HL-60/S4 treated with retinoic acid at 250 ng/mL for 4 days and 3 days (cell line): ENCODE data around the gene SGIP1.
"Not testable (repeated sequence)": the region's sequence is repeated elsewhere in the genome, so short reads cannot be mapped to it uniquely, and the experiment has no call there.

ENCODE experiments used
- in situ Hi-C: fragments of 300-500 bp; cut with MboI; formaldehyde crosslinking; loops from 2 replicates; pipeline ENCODE4 v1.7.0; 2022; ENCODE audit warnings: low sequenced_read_pairs

The SGIP1 gene

DNA sequence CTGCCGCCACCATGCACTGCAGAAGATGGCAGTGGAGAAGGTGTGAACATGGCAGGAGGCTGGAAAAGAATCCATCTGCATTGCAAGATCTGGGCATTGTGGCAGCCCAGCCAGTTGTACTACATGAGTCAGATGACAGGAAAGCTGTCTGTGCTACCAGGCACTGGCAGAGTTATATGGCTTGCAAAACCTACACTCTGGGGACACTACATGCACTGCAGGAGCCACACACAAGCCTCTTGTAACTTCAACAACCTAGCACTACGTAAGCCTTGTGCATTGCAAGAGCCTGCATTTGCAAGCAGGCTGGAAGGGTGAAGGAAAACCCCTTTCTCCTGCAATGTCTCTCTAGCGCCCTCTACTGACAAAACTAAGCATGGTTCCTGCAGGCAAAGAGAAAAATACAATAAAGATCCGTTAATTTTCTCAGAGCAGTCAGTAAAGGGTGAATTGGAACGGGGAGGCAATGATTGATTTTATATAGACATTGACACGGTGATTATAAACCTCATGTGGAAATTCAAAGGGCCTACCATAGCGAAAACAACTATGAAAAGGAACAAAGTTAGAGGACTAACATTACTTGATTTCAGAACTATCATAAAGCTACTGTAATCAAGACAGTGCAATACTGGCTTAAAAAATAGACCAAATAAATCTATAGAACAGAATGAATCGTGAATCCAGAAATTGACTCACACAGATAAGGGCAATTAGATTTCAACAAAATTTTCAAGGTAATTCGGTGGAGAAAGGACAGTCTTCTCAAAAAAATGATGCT, 192.1 kb downstream of the SGIP1 start:
- in situ Hi-C loops = no loop called here

DNA sequence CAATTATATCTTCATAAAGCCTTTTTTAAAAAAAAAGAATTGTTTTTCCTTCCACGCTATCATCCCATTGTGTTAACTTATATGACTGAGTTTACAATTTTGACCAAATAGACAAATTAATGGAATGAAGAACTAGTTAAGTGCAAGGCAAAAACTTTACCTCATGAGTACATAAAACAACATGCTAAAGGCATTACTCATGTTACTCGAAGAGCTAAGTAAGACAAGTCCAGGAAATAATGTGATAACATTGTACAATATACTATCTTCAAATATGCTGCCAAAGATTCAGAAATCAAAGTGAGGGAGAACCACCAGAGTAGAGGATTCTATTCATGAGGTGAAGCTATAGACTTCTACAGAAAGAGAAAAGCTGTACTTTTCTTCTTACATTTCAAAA, 194.1 kb downstream of the SGIP1 start:
- in situ Hi-C loops = no loop called here

DNA sequence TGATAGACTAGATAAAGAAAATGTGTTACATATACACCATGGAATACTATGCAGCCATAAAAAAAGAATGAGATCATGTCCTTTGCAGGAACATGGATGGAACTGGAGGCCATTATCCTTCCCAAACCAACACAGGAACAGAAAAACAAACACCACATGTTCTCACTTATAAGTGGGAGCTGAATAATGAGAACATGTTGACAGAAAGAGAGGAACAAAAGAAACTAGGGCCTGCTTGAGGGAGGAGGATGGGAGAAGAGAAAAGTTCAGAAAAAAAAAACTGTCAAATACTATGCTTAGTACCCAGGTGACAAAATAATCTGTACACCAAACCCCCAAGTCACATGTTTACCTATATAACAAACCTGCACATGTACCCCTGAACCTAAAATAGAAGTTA, 194.8 kb downstream of the SGIP1 start:
- in situ Hi-C loops = not testable (repeated sequence)

DNA sequence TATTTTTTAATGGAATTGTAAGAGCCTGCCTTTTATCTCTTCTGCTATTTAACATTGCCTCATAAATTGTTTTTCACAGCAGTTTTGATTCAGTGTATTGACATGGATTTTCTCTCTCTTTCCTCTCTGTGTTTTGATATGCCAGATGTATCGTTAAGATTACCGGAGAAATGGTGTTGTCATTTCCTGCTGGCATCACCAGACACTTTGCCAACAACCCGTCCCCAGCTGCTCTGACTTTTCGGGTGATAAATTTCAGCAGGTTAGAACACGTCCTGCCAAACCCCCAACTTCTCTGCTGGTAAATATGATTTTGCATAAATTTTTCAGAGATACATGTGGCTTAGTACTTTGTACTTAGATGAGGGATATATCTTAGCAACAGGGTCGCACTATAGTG, 195.2 kb downstream of the SGIP1 start:
- in situ Hi-C loops = no loop called here

DNA sequence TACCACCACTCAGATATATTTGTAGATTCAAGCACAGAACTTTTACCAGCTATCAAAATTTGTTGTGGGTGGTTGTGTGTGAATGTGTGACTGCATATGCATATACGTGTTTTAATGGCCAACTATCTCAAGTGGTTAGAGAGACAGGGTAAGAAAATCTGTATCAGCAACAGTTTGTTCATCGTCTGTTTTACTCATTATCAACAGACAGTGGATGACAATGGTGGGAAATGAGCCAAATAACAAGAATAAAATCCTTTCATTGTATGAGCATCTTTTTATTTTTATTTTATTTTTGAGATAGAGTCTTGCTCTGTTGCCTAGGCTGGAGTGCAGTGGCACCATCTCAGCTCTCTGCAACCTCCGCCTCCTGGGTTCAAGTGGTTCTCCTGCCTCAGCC, 195.6 kb downstream of the SGIP1 start:
- in situ Hi-C loops = no loop called here

DNA sequence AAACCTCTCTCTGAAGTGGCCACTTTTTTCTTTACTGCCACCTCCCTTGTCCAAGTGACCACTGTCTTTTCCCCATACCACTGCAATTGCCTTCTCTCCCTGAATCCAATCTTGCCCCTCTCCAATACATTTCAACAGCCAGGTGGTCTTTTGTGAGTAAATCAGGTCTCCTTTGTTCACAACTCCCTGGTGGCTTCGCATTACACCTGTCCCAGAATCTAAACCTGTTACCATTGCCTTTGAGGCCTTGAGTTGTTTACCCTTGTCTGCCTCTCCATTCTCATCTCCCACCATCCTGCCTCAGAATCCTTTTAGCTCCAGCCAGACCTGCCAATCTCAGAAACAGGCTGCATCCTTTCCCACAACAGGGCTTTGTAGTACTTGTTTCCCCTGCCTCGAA, 196.5 kb downstream of the SGIP1 start:
- in situ Hi-C loops = no loop called here

GRCh38 chr1:66731170-66731865, 197.4 kb downstream of the SGIP1 start:
- in situ Hi-C loops = no loop called here

DNA sequence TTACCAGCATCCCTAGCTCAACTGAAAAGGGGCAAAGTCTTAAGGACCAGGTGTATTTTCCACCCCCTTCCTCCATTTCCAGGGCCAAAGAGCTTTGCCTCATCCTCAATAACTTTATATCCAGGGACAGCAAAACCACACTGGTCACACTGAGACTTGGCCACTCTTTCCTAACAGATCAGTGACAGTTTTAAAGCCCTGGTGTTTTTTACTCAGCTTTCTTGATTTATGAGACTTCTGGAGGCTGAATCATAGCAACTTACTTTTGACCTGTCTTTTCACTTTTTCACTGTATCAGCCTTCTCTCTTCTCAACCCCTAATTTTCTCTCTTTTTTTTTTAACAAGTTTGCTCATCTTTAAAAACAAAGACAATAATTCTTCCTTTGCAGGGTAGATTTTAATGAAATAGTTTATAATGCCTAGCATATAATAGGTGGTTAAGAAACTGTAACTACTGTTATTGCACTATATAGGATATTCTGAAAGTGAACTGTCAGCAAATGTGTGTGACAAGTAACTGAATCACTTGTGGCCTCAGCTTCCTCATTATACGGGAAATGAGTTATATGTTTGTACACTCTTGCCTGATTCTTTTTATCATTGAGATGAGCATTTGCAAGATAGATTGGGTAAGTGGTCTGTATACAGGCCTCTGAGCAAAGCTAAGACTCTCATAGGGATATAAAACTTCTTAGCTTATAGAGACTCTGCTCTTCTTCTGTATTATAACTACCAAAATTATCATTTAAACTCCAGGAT, 198.6 kb downstream of the SGIP1 start:
- in situ Hi-C loops = no loop called here

GRCh38 chr1:66733348-66734017, 199.5 kb downstream of the SGIP1 start:
- in situ Hi-C loops = no loop called here

GRCh38 chr1:66734531-66734930, 200.6 kb downstream of the SGIP1 start:
- in situ Hi-C loops = not testable (repeated sequence)

DNA sequence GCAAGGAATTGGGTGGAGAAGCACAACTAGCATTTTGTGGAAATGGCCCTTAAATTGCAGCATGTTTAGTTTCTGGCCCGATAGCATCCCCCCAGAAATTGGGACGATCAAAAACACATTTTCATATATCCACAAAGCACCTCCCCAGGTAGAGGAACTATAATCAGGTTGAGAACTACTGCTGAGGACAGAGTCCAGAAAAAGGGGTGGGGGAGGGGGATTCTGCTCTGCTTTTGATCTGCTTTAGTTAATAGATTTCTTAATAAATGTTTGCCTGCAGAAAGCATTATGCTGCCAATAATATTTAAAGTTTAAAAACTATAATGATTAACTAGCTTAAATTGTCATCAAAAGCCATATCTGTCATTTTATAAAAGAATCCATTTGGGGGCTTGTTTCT, 203.9 kb downstream of the SGIP1 start:
- in situ Hi-C loops = no loop called here

- in situ Hi-C loops = no loop called here
Measured at GRCh38 chr1:66739401-66740157, 205.6 kb downstream of the SGIP1 start.

- in situ Hi-C loops = no loop called here
Measured at GRCh38 chr1:66745451-66745850, 211.5 kb downstream of the SGIP1 start.

DNA sequence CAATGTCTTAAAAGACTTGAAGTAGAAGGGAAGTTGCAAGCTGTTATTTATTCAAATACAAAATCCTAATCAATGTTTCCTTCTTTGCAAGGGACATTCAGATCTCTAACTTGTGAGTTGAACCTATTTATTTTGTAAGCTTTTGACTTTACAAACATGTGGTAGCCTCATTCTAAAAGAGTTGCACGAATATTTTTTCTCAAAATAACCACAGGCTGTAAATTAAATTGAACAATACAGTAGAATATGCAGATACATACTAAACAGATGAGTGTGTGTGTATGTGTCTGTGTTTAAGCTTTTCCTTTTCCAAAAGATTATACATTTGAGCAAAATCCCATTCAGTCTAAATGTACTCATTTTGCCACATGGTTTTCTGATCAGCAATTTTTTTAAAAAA, 213.5 kb downstream of the SGIP1 start:
- in situ Hi-C loops = no loop called here

- in situ Hi-C loops = loop anchor here (25.0 kb wide), 2 partner anchors 387 to 762 kb away; partner anchors contain the start of gene C1orf141
Measured at GRCh38 chr1:66750577-66750976, 216.6 kb downstream of the SGIP1 start.

GRCh38 chr1:66751160-66751559, 217.2 kb downstream of the SGIP1 start:
- in situ Hi-C loops = loop anchor here (25.0 kb wide), 2 partner anchors 386 to 761 kb away; partner anchors contain the start of gene C1orf141

DNA sequence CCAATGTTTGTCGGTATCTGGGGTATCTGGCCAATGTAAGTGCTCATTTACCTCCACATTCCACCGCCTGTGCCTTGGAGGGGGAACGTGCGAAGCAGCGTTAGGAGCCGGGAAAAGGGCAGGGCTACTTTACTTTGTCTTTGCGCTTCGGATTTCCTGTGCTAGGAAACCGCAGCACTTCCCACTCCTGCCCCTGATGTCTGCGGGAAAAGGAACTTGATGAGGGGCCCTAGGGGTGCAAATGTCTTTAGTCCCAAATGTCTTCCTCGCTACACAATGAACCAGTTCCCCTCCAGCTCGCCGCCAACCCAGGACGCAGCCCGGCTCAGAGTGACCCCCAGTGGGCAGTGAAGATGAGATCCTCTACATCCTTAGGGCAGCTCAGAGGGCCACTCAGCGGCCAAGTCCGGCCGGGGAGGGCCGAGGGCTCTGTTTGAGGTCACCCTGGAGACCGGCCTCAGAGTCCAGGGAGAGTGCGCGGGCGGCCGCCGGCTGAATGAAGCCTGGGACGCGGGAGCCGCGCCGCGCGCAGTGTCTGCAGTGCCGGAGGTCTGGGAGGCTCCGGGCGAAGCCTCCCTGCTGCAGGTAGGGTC, 218.1 kb downstream of the SGIP1 start, which contains the start of gene DYNLT5:
Gene DYNLT5, plus strand, starts transcription at position 460 of the 593 bp plus-strand sequence. CDS start 2,200 bp downstream, outside the sequence.
- in situ Hi-C loops = loop anchor here (25.0 kb wide), 2 partner anchors 385 to 760 kb away; partner anchors contain the start of gene C1orf141

DNA sequence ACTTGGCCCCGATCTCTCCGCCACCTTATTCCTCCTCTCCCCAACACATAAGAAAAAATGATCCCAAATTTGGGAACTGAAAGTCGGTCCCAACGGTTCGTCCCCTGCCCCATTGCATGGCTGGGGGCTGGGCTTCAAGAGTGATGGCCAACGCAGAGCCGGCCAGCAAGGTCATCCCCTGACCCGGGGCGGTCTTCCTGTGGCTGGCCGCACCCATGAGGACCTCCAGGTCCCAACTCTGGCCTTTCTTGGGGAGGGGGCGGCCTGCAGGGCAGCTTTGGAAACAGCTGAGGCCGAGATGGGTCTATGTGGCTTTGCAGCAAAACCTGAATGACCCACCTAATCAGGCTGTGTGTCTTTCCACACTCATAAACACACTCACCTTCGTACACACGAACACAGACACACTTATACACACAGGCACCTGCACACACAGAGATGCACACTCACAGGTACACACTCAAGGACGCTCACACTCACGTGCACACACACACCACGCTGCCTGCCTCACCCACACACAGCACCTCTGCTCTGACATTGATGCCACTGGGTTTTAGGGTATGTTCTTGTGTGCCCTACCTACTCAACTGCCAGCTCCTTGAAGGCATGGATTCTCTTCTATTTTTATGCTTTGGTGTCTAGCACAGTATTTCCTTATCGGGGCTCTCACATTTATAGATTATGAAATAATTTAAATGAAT, 218.9 kb downstream of the SGIP1 start:
- in situ Hi-C loops = loop anchor here (25.0 kb wide), 2 partner anchors 384 to 759 kb away; partner anchors contain the start of gene C1orf141

DNA sequence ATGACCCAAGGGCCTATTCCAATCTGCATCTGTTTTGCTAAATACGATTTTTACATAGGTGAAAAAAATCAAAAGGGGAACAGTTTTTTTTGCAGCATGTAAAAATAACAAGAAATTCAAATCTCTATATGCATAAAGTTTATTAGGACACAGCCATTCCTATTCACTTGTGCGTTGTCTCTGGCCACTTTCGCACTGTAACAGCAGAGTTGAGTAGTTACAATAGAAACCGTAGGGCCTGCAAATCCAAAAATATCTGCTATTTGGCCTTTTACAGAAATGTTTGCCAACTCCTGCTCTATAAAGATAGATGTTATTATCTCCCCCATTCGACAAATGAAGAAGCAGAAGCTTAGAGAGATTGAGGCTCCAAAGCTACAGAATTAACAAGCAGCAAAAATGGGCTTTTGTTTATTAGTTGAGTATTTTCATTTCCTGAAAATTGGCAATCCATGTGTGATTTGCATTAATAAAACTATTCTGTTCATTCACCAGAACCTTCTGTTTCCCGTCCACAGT, 223.8 kb downstream of the SGIP1 start:
- in situ Hi-C loops = loop anchor here (25.0 kb wide), 2 partner anchors 380 to 755 kb away; partner anchors contain the start of gene C1orf141
